GM18951 (cell line): Measurements from ENCODE around the gene SYAP1.

ENCODE experiments used
- POLR2A ChIP-seq: IDR thresholded peaks from 4 replicates; pipeline ENCODE4 v1.6.1; 2011; ENCODE audit warnings: mild to moderate bottlenecking; ENCODE audit not compliant: insufficient read length, insufficient read depth; ENCODE audit errors: extremely low read depth
- in situ Hi-C: fragments of 300-500 bp; cut with MboI; formaldehyde crosslinking; loops from one replicate; pipeline ENCODE4 v1.12.0; 2022; ENCODE audit warnings: low sequenced_read_pairs, mixed read lengths, inconsistent platforms; ENCODE audit not compliant: unreplicated experiment

SYAP1 gene, protein sequence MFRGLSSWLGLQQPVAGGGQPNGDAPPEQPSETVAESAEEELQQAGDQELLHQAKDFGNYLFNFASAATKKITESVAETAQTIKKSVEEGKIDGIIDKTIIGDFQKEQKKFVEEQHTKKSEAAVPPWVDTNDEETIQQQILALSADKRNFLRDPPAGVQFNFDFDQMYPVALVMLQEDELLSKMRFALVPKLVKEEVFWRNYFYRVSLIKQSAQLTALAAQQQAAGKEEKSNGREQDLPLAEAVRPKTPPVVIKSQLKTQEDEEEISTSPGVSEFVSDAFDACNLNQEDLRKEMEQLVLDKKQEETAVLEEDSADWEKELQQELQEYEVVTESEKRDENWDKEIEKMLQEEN

DNA sequence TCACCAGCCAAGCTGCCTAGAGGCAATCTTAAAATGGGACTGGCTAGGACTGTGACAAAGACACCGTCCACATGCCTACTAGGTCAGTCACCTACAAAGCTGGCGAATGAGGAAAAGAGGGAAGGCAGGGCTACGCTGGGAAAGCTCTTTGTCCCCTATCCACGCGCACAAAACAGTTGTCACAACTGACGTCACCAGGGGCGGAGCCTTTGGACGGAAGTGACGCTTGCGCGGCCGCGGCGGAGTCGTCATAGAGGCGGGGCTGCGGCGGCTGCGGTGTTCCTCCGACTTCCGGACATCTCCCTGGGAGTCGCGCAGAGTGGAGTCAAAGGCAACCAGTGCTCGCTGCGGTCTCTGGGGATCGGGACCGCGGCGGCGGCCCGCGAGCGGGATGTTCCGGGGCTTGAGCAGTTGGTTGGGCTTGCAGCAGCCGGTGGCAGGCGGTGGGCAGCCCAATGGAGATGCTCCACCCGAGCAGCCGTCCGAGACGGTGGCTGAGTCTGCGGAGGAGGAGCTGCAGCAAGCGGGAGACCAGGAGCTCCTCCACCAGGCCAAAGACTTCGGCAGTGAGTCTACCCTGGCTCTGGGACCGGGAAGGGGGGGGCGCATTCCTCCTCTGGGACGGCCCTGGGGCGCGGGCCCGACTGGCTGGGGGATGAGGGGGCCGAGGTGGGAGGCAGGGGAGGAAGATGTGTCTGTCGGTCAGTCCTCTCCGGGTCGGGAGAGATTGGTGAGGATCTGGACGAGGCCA is at the start of gene SYAP1:
Gene SYAP1, plus strand, starts transcription at position 279 of the 751 bp plus-strand sequence. Its CDS starts 113 bp downstream, at position 392.
- in situ Hi-C loops: no loop called here
- peak; percentile 97 for TF ChIP-seq POLR2A

DNA sequence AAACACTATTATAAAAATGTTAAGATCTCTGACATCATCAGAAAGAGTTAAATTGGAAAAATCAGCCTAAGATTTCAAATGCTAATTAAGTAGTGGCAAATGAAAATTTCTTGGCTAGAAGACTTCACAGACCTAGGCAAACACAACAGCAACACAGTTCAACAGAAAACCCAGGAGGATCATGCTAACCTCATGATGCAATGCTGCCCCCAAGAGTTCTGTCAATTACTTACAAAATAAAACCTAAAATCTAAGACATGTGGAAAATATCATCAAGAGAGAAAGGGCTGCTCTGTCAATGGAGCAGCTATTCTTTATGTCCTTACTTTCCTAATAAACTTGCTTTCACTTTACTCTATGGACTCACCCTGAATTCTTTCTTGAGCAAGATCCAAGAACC is 48.4 kb upstream of the SYAP1 start:
- in situ Hi-C loops: no loop called here
- TF ChIP-seq POLR2A: no peak

DNA sequence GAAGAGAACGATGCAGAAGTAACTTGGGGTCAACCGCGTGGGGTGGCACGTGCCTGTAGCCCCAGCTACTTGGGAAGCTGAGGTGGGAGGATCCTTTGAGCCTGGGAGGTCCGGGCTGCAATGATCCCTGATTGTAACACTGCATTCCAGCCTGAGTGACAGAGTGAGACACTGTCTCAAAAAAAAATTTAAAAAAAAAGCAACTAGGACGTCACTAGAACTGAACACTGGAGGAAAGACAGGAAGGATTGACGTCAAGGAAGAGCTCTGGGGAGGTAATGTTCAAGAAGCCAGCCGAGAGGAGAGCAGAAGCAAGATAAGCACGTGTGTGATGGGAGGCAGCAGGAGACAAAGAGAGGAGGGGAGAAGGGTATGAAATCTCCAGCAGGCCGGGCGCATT is 40.7 kb upstream of the SYAP1 start:
- in situ Hi-C loops: no loop called here
- no peak for TF ChIP-seq POLR2A

DNA sequence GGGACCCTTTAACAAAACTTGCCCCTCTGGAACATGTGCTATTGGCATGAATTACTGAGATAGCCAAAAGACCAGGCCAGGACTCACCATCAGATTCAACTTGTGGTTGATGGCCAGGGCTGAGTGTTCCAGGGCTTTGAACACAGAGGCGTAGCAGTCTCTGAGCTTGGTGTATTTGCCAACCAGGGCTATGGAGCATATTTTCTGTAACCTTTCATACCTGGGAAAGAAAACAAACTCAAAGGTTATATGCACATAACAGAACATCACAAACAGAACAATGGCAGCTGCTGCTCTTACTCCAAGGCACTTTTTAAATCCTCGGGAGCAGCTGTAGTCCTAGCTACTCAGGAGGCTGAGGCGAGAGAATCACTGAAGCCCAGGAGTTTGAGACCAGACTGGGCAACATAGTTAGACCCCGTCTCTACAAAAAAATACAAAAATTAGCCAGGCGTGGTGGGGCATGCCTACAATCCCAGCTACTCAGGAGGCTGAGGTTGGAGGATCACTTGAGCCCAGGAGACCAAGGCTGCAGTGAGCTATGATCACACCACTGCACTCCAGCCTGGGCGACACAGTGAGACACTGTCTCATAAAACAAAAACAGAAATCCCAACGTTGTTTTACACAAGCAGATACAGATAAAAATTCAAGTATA is 36.3 kb upstream of the SYAP1 start:
- in situ Hi-C loops: no loop called here
- no peak for TF ChIP-seq POLR2A

DNA sequence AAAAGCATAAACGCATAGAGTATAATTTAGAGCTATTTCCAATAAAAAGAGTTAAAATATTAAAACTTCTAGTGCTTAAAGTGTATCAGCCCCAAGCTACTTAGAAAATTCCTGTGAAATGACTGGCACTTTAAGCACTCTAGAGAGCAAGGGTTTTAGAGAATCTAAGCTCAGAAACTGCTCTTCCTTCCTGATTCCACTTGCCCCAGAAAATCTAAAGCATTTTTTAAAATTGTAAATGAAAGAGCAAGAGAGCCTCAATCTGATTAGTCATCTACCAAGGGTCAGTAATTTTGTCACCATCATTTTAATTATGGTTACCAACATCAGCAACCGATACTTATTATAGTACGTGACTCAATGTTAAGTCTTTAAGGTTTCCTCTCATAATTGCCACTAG is 31.9 kb upstream of the SYAP1 start:
- in situ Hi-C loops: no loop called here
- no peak for TF ChIP-seq POLR2A

DNA sequence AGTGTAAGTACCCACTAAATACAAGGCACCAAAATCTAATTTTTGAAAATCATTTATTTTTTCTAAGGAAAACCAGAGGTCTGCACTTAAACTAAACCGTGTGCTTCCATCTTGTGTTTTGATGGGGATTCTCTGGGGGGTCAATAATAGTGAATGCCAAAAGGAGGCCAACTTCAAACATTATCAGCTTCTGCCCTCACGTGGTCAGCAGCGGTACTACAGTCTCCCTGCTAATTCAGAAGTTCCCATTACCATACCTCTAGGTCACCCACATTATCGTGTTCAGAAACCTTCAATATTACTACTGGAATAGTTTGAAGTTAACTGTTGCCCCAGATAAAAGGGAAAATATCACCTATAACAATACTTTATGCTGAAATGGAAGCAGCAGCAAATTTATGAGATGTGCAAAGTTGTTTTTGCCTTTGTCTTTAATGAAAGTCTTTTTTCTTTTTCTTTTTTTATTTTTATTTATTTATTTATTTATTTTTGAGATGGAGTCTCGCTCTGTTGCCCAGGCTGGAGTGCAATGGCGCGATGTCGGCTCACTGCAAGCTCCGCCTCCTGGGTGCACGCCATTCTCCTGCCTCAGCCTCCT is 24.2 kb upstream of the SYAP1 start:
- no peak for TF ChIP-seq POLR2A
- in situ Hi-C loops: no loop called here

DNA sequence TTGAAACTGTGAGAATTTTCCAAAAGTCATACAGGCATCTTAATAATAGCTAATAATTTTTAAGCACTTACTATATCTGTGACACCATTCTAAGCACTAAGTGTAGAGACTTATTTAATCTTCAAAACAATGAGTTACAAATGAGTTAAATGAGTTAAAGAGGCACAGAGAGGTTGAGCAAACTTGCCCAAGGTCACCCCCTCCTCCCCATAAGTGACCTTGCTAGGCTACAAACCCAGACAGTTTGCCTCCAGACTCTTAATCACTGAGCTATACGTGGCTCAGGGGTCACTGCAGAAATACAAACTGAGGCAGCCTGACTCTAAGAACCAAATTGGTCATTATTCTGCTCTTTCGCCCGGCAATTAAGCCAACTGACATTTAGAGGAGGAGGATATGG is 22.5 kb upstream of the SYAP1 start:
- TF ChIP-seq POLR2A: no peak
- in situ Hi-C loops: no loop called here

DNA sequence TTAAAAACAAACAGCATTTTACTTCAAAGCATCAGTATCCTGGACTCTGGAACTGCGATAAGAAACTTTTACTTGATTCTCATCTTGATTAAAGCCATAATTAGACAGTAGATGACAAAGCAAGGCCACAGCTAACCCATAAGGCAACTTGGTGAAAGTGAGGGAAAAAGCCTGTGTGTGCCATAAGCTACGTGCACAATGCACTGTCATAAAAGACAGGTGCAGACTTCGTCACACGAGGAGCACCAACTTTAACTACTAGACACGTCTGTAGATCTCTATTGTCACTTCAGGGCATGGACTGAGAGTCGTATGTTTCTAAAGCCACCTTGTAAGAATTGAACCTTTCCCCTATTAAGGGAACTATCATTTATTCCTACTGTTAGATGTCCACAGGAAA is 20.0 kb upstream of the SYAP1 start:
- TF ChIP-seq POLR2A: no peak
- in situ Hi-C loops: no loop called here

DNA sequence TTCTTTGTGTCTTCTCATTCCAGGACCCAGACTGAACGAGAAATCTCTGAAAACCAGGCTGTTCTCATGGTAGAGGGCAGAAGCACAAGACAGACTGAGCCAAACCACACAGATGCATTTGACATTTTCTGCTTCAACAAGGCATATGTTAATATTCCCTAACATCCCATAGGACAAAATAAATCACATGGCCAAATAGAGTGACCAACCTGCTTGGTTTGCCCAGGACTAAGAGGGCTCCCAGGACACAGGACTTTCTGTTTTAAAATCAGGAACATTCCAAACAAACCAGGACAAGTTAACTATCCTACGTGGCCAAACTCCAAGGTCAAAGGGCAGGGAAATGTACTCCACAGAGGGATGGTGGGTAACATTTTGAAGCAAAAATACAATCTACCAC is 18.7 kb upstream of the SYAP1 start:
- TF ChIP-seq POLR2A: no peak
- in situ Hi-C loops: no loop called here

DNA sequence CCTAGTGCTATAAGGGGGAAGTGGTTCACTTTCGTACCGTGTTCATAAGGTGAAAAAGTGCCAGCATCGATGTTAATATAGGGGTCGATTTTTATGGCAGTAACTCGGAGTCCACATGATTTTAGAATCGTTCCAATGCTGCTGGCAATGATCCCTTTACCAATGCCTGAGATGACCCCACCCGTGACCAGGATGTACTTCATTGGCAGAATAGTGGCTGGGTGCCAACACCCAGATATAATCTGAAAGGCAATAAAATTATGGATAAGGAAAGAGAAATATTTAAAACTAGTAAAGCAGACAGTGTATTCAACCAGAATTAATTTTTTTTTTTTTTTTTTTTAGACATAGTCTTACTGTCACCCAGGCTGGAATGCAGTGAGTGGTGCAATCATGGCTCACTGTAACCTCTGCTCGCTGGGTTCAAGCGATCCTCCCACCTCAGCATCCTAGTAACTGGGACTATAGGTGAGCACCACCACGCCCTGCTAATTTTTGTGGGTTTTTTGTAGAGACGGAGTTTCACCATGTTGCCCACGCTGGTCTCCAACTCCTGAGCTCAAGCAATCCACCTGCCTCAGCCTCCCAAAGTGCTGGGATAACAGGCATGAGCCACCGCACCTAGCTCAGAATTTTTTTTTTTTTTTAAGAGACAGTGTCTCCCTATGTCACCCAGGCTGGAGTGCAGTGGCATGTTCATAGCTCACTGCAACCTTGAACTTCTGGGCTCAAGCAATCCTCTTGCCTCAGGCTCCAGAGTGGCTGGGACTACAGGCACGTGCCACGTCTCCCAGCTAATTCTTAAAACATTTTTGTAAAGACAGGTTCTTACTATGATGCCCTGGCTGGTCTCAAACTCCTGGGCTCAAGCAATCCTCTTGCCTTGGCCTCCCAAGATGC is 16.5 kb upstream of the SYAP1 start:
- in situ Hi-C loops: no loop called here
- TF ChIP-seq POLR2A: no peak

DNA sequence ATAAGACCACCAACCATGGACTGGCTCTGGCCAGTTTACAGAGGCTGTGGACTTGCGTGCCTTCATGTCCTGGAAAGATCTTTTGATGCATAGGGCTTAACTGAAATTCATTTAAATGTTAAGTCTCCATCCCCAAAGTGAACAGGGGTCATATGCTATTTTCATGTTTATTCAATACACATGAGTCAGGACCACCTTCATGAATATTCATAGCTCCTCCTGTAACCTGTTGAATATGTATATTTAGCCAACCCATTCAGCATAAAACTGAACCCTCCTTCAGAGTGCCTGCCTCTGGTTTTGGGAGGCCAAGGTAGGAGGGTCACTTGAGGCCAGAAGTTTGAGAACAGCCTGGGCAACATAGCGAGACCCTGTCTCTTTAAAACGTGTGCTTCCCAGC is 14.0 kb upstream of the SYAP1 start:
- no peak for TF ChIP-seq POLR2A
- in situ Hi-C loops: no loop called here

DNA sequence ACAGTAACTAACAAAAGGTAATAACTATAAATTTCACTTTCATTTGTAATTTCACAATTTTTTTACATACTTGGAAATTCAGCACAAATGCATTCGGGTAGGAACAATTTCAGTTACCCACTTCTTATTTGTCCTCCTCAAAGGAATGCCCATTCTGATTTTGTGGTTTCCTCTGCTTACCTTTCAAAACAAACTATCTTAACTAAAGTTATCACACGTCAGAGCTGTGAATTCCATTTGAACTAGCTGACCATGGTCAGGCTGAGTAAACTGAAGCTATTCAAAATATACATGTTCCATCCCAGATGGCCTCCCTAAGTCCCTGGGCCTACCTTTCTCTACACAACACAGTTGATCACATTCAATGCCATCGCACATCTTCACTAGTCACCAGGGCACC is 11.4 kb upstream of the SYAP1 start:
- TF ChIP-seq POLR2A: no peak
- in situ Hi-C loops: no loop called here

DNA sequence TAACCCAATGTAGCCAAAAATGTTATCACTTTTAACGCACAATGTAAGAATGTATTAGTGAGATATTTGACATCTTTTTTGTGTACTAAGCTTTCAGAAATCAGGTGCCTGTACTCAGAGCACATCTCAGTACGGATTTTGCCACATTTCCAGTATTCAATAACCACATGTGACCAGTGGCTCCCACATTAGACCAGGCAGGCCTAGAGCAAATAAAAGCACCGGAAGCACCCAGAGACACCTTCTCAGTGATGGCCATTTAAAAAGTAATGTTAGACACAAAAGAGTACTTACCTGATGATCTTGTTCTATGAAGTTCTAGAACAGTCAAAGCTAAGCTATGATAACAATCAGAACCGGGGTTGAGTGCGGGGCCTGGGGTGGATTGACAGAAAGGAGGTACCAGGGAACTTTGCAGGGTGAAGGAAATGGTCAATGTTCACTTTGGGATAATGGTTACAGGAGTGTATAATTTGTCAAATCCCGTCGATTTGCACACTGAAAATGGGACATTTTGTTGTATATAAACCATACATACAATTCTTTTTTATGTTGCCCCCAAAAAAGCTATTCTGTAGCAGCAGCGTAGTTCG is 8.1 kb upstream of the SYAP1 start:
- no peak for TF ChIP-seq POLR2A
- in situ Hi-C loops: no loop called here
